Parathyroid adenoma (tissue), 2 donors: Measurements from ENCODE around the gene SLC27A4.
A peak's percentile ranks its signal among the peaks of the same experiment; 100 is the strongest.

ENCODE experiments used
- H2AFZ ChIP-seq: fragments of 300-600 bp; sonication (generic); one replicate; pipeline ENCODE4 v1.7.0; 2017; ENCODE audit warnings: antibody characterized with exemption, mild to moderate bottlenecking
- H3K27ac ChIP-seq: fragments of 300-600 bp; sonication (generic); one replicate; pipeline ENCODE4 v1.7.0; 2017
- H3K27me3 ChIP-seq: fragments of 300-600 bp; sonication (generic); one replicate; pipeline ENCODE4 v1.7.0; 2017; ENCODE audit warnings: low read length; ENCODE audit not compliant: control insufficient read depth, insufficient read depth
- H3K36me3 ChIP-seq: fragments of 300-600 bp; sonication (generic); one replicate; pipeline ENCODE4 v1.7.0; 2017; ENCODE audit warnings: low read length; ENCODE audit not compliant: control insufficient read depth, insufficient read depth
- H3K4me1 ChIP-seq: fragments of 300-600 bp; sonication (generic); one replicate; pipeline ENCODE4 v1.7.0; 2017; ENCODE audit warnings: control low read depth
- H3K4me2 ChIP-seq: fragments of 300-600 bp; sonication (generic); one replicate; pipeline ENCODE4 v1.7.0; 2017; ENCODE audit warnings: low read length
- H3K4me3 ChIP-seq: fragments of 300-600 bp; sonication (generic); one replicate; pipeline ENCODE4 v1.7.0; 2017; ENCODE audit warnings: low read depth, low read length
- H3K79me2 ChIP-seq: fragments of 300-600 bp; sonication (generic); one replicate; pipeline ENCODE4 v1.7.0; 2017; ENCODE audit warnings: control low read depth
- H3K9ac ChIP-seq: fragments of 300-600 bp; sonication (generic); one replicate; pipeline ENCODE4 v1.7.0; 2017; ENCODE audit warnings: mild to moderate bottlenecking
- H3K9me3 ChIP-seq: fragments of 300-600 bp; sonication (generic); one replicate; pipeline ENCODE4 v1.7.0; 2017; ENCODE audit warnings: low read length; ENCODE audit not compliant: control insufficient read depth
- TF ChIP-seq, protein P1 (sequence below): fragments of 300-600 bp; sonication (generic); IDR thresholded peaks from one replicate; pipeline ENCODE4 v1.7.0; 2017; ENCODE audit warnings: antibody characterized with exemption, mild to moderate bottlenecking
- donor health status: primary hyperparathyroidism.

The SLC27A4 gene

DNA sequence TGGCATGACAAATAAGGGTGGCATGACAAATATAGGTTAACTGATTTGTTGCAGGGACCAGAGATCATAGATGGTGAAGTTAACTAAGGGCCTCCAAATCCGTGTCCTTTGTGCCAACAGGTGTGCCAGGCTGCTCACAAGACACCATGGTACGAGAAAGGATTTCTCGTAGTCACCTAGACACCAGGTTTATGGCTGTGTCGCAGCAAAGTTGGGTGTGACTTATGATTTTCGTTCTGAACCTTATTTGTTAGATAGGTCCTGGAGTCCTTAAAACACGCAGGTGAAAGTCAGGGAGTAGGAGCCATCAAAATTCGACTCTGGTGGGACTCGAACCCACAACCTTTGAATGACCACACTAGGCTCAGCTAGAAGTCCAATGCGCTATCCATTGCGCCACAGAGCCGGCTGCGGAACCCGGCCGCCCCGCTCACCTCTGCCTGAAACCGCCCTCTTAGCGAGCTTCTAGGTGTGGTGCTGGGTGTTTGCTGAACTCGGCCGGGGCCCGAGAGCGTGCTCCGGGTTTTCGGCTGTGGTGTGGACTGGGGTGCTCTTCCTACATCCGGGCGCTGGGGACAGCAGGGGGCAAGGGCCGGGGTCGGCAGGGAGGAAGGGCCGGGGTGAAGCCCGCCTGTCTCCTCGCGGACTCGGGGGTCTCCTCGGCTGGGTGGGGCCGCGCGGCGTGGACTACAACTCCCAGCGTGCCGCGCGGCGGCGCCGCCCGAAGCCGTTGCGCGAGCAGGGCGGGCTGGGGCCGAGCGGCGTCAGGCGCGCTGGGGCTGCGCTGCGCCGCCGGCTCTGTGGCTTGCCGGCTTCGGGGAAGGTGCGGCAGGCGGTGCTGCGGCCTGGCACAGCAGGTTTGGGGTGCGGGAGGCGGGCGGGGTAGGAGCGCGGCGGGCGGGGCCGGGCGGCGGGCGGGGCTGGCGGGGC lies at the start of gene SLC27A4:
Gene SLC27A4, plus strand, starts transcription at position 767 of the 930 bp plus-strand sequence. CDS start 2,606 bp downstream, outside the sequence.
- Histone ChIP-seq H3K36me3 (no peaks in the 10 kb centered on the region), H3K9me3 (no peaks in the 10 kb centered on the region), H3K4me3 (peak within 1 kb of the TSS; percentile 64), H3K27ac (no peak within 1 kb of the TSS), H3K27me3 (no peaks in the 10 kb centered on the region), H3K79me2 (no peaks in the 10 kb centered on the region), H3K4me1 (no peaks in the 10 kb centered on the region), H2AFZ (peak within 1 kb of the TSS; percentile 62), H3K9ac (no peak within 1 kb of the TSS), H3K4me2 (peak within 1 kb of the TSS; percentile 77)
- TF ChIP-seq, protein P1, sequence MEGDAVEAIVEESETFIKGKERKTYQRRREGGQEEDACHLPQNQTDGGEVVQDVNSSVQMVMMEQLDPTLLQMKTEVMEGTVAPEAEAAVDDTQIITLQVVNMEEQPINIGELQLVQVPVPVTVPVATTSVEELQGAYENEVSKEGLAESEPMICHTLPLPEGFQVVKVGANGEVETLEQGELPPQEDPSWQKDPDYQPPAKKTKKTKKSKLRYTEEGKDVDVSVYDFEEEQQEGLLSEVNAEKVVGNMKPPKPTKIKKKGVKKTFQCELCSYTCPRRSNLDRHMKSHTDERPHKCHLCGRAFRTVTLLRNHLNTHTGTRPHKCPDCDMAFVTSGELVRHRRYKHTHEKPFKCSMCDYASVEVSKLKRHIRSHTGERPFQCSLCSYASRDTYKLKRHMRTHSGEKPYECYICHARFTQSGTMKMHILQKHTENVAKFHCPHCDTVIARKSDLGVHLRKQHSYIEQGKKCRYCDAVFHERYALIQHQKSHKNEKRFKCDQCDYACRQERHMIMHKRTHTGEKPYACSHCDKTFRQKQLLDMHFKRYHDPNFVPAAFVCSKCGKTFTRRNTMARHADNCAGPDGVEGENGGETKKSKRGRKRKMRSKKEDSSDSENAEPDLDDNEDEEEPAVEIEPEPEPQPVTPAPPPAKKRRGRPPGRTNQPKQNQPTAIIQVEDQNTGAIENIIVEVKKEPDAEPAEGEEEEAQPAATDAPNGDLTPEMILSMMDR = no peak

DNA sequence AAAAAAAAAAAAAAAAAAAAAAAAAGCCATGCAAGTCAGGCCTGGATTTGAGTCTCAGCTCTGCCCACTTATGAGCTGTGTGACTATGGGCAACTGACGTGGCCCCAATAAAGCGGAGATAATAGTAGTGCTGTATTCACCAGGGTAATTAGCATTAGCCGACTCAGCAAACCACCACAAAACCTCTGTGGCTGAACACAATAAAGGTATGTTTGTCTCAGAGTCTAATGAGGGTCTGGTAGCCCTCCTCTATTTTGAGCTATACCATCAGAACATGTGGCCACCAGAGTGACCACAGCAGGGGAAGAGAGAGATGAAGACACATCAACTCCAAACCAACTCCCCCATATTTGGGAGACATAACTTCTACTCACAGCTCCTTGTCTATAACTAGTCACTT lies 48.3 kb upstream of the SLC27A4 start:
- H3K4me1 ChIP-seq = no peaks in the 10 kb centered on the region
- H3K4me2 ChIP-seq = no peak overlapping the region
- H3K9me3 ChIP-seq = no peaks in the 10 kb centered on the region
- no peaks in the 10 kb centered on the region for H3K36me3 ChIP-seq
- H2AFZ ChIP-seq = no peak overlapping the region
- H3K79me2 ChIP-seq = no peaks in the 10 kb centered on the region
- no peak overlapping the region for H3K9ac ChIP-seq
- no peaks in the 10 kb centered on the region for H3K27me3 ChIP-seq
- H3K4me3 ChIP-seq = no peak overlapping the region
- TF ChIP-seq, protein P1 = no peak
- no peak overlapping the region for H3K27ac ChIP-seq

GRCh38 chr9:128293091-128293490 lies 47.2 kb upstream of the SLC27A4 start:
- no peak overlapping the region for H3K27ac ChIP-seq
- no peaks in the 10 kb centered on the region for H3K79me2 ChIP-seq
- H3K27me3 ChIP-seq = no peaks in the 10 kb centered on the region
- no peak overlapping the region for H3K4me3 ChIP-seq
- no peaks in the 10 kb centered on the region for H3K36me3 ChIP-seq
- TF ChIP-seq, protein P1 = no peak
- no peaks in the 10 kb centered on the region for H3K4me1 ChIP-seq
- H2AFZ ChIP-seq = no peak overlapping the region
- no peaks in the 10 kb centered on the region for H3K9me3 ChIP-seq
- H3K9ac ChIP-seq = no peak overlapping the region
- H3K4me2 ChIP-seq = no peak overlapping the region

- Histone ChIP-seq H2AFZ (no peak overlapping the region), H3K9ac (no peak overlapping the region), H3K27me3 (no peaks in the 10 kb centered on the region), H3K4me1 (no peaks in the 10 kb centered on the region), H3K36me3 (no peaks in the 10 kb centered on the region), H3K4me3 (no peak overlapping the region), H3K9me3 (no peaks in the 10 kb centered on the region), H3K27ac (no peak overlapping the region), H3K79me2 (no peaks in the 10 kb centered on the region), H3K4me2 (no peak overlapping the region)
- TF ChIP-seq, protein P1 = no peak
These were observed 46.2 kb upstream of the SLC27A4 start for GRCh38 chr9:128294142-128294541.
